GM12864 (cell line): ENCODE measurements around the gene COL11A2.

Experiments used
- DNase-seq: peaks from one replicate; pipeline ENCODE4 v3.0.0-alpha.2; 2011; ENCODE audit warnings: low read depth
- H3K4me3 ChIP-seq: 2 replicates; pipeline ENCODE4 v1.5.1; 2011; ENCODE audit warnings: mild to moderate bottlenecking, low read depth, low read length, control low read depth
- CTCF ChIP-seq: IDR thresholded peaks from 2 replicates; pipeline ENCODE4 v1.5.1; 2011; ENCODE audit warnings: low read depth, mild to moderate bottlenecking, moderate library complexity, low read length, control low read depth, inconsistent platforms; ENCODE audit errors: missing control alignments

COL11A2 gene

DNA sequence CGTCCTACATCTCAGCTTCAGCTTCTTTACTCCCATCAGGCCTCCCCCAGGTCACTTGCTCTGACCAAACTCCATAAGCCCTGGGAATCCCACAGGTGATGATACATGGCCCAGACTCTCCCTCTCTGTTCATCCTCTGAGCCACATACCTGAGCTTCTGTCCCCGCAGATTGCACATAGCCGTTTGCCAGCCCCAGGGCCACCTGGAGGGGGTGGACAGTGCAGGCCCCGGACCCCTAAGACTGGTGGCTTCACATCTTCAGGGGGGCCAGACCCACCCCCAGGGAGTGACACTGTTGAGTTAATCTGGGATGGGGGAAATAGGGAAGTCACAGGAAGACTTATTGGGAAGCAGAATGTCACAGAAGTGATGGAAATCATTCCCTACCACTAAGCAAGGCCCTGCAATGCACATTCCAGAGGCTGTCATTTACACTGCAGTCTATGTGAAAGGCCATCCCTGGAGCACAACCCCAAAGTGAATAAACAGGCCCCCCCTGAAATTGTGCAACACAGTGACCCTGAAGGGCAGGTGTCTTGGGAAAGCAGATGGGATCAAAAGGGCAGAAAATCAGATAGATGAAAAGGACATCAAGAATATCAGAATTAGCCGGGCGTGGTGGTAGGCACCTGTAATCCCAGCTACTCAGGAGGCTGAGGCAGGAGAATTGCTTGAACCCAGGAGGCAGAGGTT, 6.0 kb upstream of the COL11A2 start:
- no peak for TF ChIP-seq CTCF
- H3K4me3 ChIP-seq: no peak overlapping the region
- no peak for DNase-seq

GRCh38 chr6:33197431-33198048, 5.3 kb upstream of the COL11A2 start:
- H3K4me3 ChIP-seq: no peak overlapping the region
- TF ChIP-seq CTCF: peak; percentile 79
- DNase-seq: no peak

GRCh38 chr6:33195304-33196165, 3.3 kb upstream of the COL11A2 start:
- no peak for DNase-seq
- no peak for TF ChIP-seq CTCF
- H3K4me3 ChIP-seq: no peak overlapping the region

GRCh38 chr6:33194431-33194979, 2.2 kb upstream of the COL11A2 start:
- no peak for TF ChIP-seq CTCF
- H3K4me3 ChIP-seq: no peak overlapping the region
- no peak for DNase-seq

DNA sequence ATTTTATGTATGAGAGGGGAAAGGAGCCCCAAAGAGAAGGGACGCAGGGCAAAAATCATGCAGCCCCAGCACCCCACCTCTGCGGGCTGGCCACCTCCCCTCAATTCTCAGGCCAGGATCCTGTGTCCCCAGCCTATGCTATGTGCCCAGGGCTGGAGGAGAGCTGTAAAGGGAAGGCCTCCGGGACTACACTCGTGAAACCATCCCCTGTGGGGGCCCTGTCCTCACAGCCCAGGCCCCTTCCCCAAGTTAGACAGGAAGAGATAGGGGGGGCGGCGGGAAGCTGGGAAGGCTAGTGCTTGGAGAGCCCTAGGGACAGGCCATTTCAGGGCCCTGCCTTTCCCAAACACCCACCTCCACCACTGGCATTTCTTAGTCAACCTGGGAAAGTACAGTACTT, 1.4 kb upstream of the COL11A2 start:
- DNase-seq: no peak
- no peak overlapping the region for H3K4me3 ChIP-seq
- TF ChIP-seq CTCF: no peak

DNA sequence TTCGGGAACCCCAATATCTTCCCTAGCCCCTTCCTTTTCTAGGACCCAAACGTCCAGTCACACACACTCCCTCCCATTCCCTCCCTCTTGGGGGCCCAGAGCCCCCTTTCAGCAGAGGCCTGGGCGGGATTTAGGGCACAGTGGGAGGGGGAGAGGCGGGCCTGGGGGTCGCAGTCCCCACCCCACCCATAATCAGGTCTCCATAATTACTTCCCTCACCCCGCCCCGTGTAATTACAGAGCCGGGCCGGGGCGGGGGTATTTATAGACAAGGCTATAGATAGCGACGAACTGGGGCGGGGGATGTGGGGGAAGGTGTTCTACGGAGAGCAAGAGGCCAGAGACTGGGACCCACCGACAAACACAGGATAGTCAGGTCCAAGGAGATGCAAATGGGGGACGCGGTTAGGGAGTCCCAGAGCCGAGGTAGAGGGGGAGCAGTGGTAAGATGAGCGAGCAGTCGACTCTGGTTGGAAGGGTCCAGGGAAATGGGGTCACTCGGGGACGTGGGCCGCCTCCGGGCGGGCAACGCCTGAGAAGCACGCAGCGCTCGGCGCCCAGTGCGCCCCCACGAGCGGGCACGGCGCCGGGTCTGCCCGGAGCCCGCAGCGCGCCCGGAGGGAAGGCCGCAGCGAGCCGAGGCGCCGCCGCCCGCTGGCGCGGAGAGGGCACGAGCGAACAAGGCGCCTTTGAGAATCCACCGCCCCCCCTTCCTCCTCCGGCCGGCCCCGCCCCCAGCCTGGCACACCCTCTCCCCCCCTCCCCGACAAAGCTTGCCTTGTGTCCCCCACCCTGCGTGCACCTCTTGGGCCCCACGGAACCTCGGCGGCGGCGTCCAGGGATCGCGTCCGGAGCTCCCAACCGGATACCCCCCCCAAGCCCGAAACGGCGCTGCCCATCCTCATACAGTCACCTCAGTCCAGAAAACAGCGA, 670 bp upstream of the COL11A2 start:
- no peak for TF ChIP-seq CTCF
- no peak for DNase-seq
- no peak overlapping the region for H3K4me3 ChIP-seq
